Measurements from ENCODE around the gene LRTM2. TPM values are rescaled to one million over a fixed set of nuclear protein-coding genes. Genes with fewer than 3 reads are reported as not detected.

The LRTM2 gene
- total and polyA plus RNA-seq, 9 of the 15 experiments (the other 6 are each of a cell fraction or from before 2014, with no cell fraction given), result 0.09 TPM; not detected in 8

DNA sequence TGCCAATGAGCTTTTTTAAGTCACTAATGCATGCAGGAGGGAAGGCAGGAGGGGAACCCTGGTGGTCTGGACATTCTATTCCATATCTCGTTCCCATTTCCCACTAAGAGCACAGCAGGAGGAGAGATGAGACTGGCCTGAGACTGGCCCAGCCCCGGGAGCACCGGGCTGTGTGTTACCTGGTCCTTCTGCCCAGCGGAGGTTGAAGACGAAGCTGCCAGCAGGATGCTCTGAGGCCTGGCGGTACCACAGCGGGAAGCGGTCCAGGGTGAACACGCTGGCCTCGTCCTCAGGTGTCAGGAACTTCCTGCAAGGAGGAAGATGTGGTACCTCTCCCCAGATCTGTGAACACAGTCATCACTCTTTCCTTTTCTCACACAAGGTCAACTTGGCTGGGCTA, 23.9 kb downstream of the LRTM2 start:
- Histone ChIP-seq H3K4me1 (replicated peaks in 1 of 2; ENCODE audit: control insufficient read depth in 2 of 2, insufficient read depth in 2 of 2, low read length in 2 of 2) (peaks cover 0 to 7% of the 10 kb centered on the region in 2 experiments; a peak in 2 of 5 replicates), H3K4me2 (ENCODE audit: insufficient read depth, low read length) (no peak overlapping the region), H3K36me3 (ENCODE audit: control insufficient read depth, insufficient read depth, low read length) (no peaks in the 10 kb centered on the region), H2AFZ (ENCODE audit: low read depth, low read length) (no peak overlapping the region), H3K27me3 (ENCODE audit: control insufficient read depth in 2 of 2, insufficient read depth in 2 of 2, low read length in 2 of 2) (peaks cover 30 to 59% of the 10 kb centered on the region in 2 experiments; a peak in 4 of 5 replicates), H3K9ac (ENCODE audit: insufficient read depth in 1 of 2, low read depth in 2 of 2, low read length in 2 of 2) (no peak overlapping the region), H3K9me3 (replicated peaks; ENCODE audit: control insufficient read depth, insufficient read depth, low read depth, low read length) (no peaks in the 10 kb centered on the region), H4K20me1 (replicated peaks; ENCODE audit: control insufficient read depth, insufficient read depth, low read length) (no peaks in the 10 kb centered on the region), H3K27ac (ENCODE audit: extremely low read depth, low read depth, low read length) (no peak overlapping the region), H3K4me3 (no peak overlapping the region), H3K79me2 (ENCODE audit: control insufficient read depth, insufficient read depth, low read length) (no peaks in the 10 kb centered on the region), H3K9me1 (ENCODE audit: control insufficient read depth, insufficient read depth, low read length) (no peaks in the 10 kb centered on the region)
- WGBS (ENCODE audit: insufficient coverage, low coverage, missing lambda C conversion rate), result 2% methylated on average over 10 of the region's 10 CpGs
- FAIRE-seq (no peak), ATAC-seq (no peak), DNase-seq (ENCODE audit: extremely low read depth in 1 of 4, low spot score in 3 of 4) (no peak)
- TF ChIP-seq, protein P1, sequence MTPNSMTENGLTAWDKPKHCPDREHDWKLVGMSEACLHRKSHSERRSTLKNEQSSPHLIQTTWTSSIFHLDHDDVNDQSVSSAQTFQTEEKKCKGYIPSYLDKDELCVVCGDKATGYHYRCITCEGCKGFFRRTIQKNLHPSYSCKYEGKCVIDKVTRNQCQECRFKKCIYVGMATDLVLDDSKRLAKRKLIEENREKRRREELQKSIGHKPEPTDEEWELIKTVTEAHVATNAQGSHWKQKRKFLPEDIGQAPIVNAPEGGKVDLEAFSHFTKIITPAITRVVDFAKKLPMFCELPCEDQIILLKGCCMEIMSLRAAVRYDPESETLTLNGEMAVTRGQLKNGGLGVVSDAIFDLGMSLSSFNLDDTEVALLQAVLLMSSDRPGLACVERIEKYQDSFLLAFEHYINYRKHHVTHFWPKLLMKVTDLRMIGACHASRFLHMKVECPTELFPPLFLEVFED (CRISPR knock-in tag; conservative IDR thresholded peaks at IDR 0.05), result no peak
- TF ChIP-seq, protein P2, sequence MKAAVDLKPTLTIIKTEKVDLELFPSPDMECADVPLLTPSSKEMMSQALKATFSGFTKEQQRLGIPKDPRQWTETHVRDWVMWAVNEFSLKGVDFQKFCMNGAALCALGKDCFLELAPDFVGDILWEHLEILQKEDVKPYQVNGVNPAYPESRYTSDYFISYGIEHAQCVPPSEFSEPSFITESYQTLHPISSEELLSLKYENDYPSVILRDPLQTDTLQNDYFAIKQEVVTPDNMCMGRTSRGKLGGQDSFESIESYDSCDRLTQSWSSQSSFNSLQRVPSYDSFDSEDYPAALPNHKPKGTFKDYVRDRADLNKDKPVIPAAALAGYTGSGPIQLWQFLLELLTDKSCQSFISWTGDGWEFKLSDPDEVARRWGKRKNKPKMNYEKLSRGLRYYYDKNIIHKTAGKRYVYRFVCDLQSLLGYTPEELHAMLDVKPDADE (conservative IDR thresholded peaks at IDR 0.05; ENCODE audit: control insufficient read depth, low read depth, low read length), result no peak
- intact Hi-C loops (cut with micrococcal nuclease) (no loop called here), in situ Hi-C loops (cut with MboI) (no loop called here)
- ChIA-PET CTCF (ENCODE audit: low intra/inter-chr PET ratio) (no interaction called here), POLR2A (no interaction called here)
- no TSS peak for BruUV-seq (replicated peaks)

Measured in K562 (cell line).